GM19455 (cell line): ENCODE data around the gene NYAP2.

ENCODE experiments used
- ATAC-seq: cut with Tn5 transposase; IDR thresholded peaks from one replicate; pipeline ENCODE4 v1.9.1; 2021; ENCODE audit not compliant: unreplicated experiment

The NYAP2 gene

GRCh38 chr2:225614915-225615314 is 215.4 kb downstream of the NYAP2 start:
- ATAC-seq: no peak

GRCh38 chr2:225615514-225615913 is 216.0 kb downstream of the NYAP2 start:
- no peak for ATAC-seq

- no peak for ATAC-seq
Measured at GRCh38 chr2:225616372-225616771, 216.9 kb downstream of the NYAP2 start.

GRCh38 chr2:225616848-225617247 is 217.3 kb downstream of the NYAP2 start:
- ATAC-seq: no peak

GRCh38 chr2:225620227-225620626 is 220.7 kb downstream of the NYAP2 start:
- ATAC-seq: no peak

- no peak for ATAC-seq
Measured at GRCh38 chr2:225630824-225631533, 231.5 kb downstream of the NYAP2 start.

- no peak for ATAC-seq
Measured at GRCh38 chr2:225632351-225632750, 232.8 kb downstream of the NYAP2 start.

- no peak for ATAC-seq
Measured at GRCh38 chr2:225636558-225636957, 237.0 kb downstream of the NYAP2 start.

GRCh38 chr2:225637259-225637658 is 237.7 kb downstream of the NYAP2 start:
- ATAC-seq: no peak

- ATAC-seq: no peak
Measured at GRCh38 chr2:225640550-225640949, 241.0 kb downstream of the NYAP2 start.

GRCh38 chr2:225649274-225649673 is 249.8 kb downstream of the NYAP2 start:
- no peak for ATAC-seq

- ATAC-seq: no peak
Measured at GRCh38 chr2:225650041-225650440, 250.5 kb downstream of the NYAP2 start.

GRCh38 chr2:225660262-225661131 is 261.0 kb downstream of the NYAP2 start:
- ATAC-seq: peak; percentile 81

- ATAC-seq: no peak
Measured at GRCh38 chr2:225662101-225662500, 262.6 kb downstream of the NYAP2 start.

- no peak for ATAC-seq
Measured at GRCh38 chr2:225667445-225667844, 267.9 kb downstream of the NYAP2 start.

GRCh38 chr2:225668606-225669266 is 269.2 kb downstream of the NYAP2 start:
- ATAC-seq: peak; percentile 86

GRCh38 chr2:225670111-225670974 is 270.8 kb downstream of the NYAP2 start:
- ATAC-seq: no peak

- no peak for ATAC-seq
Measured at GRCh38 chr2:225678792-225679191, 279.3 kb downstream of the NYAP2 start.

- no peak for ATAC-seq
Measured at GRCh38 chr2:225683258-225683657, 283.7 kb downstream of the NYAP2 start.

GRCh38 chr2:225690153-225690552 is 290.6 kb downstream of the NYAP2 start:
- no peak for ATAC-seq

GRCh38 chr2:225691711-225692110 is 292.2 kb downstream of the NYAP2 start:
- no peak for ATAC-seq
